Measurements from ENCODE around the gene ZNF536. TPM values are rescaled to one million over a fixed set of nuclear protein-coding genes. Genes with fewer than 3 reads are reported as not detected.

ZNF536 gene
- total RNA-seq, 1 donor from 2014 or later, result not detected

DNA sequence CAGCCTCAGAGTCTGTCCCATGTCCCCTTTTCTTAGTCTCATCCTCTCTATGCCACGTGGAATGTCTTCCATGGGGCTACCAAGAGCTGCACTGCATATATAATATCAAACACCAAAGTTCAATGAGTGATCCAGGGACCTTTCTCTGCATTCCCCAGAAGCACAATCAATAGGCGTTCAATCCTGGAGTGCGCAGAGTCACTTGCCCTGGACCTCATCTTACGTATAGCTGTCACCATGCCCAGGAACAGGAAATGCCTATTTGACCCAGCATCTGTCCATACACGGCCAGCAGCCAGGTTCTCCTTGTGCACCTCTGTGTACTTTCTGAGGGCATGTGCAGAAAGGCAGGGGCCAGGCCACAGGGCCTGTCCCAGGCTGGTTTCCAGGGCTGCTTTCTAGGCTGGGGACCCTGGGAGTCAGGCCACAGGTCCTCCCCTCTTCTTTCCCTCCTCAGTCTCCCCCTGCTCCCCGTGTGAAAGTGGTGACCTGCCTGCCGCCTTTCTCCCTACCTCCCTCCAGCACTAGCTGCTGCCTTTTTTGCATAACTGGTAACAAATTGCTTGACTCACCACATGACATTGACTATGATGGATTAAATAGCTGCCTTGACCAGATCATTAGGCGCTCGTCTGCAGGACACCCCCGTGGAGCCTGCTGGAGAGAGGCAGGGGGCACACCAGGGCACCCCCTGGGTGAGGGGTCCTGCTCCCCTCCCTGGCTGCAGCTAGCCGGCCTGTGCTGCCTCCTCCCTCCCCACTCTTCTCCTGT is 222.0 kb downstream of the ZNF536 start:
- Histone ChIP-seq H3K4me3 (ENCODE audit: low read depth, low read length) (no peak overlapping the region), H3K27me3 (ENCODE audit: control insufficient read depth, insufficient read depth, low read length) (no peaks in the 10 kb centered on the region), H3K36me3 (ENCODE audit: control insufficient read depth, insufficient read depth, low read length) (no peaks in the 10 kb centered on the region)
- DNase-seq (ENCODE audit: low read depth) (no peak), FAIRE-seq (no peak)
- TF ChIP-seq CTCF (IDR thresholded peaks at IDR 0.05; ENCODE audit: insufficient read depth, low read length, severe bottlenecking), result no peak

DNA sequence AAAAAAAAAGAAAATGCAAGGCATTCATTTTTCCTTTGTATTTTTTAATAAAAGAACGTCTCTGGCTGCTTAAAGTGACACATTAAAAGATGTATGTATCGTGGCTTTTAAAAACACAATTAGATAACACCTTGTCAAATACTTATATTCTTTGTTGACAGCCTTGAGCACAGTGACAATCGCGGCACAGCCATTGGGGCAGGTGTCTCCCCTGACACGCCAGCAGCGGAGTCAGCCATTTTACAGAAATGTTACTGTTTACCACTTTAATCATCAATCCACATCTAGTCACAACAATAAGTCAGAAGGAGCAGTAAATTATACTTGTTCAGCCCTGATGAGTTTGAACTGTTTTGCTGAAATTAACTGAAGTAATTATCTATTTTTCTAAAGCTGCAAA is 224.1 kb downstream of the ZNF536 start:
- no peak for TF ChIP-seq CTCF (IDR thresholded peaks at IDR 0.05; ENCODE audit: insufficient read depth, low read length, severe bottlenecking)
- no peak for DNase-seq (ENCODE audit: low read depth)
- Histone ChIP-seq H3K27me3 (ENCODE audit: control insufficient read depth, insufficient read depth, low read length) (no peaks in the 10 kb centered on the region), H3K4me3 (ENCODE audit: low read depth, low read length) (no peak overlapping the region), H3K36me3 (ENCODE audit: control insufficient read depth, insufficient read depth, low read length) (no peaks in the 10 kb centered on the region)
- FAIRE-seq, result no peak

DNA sequence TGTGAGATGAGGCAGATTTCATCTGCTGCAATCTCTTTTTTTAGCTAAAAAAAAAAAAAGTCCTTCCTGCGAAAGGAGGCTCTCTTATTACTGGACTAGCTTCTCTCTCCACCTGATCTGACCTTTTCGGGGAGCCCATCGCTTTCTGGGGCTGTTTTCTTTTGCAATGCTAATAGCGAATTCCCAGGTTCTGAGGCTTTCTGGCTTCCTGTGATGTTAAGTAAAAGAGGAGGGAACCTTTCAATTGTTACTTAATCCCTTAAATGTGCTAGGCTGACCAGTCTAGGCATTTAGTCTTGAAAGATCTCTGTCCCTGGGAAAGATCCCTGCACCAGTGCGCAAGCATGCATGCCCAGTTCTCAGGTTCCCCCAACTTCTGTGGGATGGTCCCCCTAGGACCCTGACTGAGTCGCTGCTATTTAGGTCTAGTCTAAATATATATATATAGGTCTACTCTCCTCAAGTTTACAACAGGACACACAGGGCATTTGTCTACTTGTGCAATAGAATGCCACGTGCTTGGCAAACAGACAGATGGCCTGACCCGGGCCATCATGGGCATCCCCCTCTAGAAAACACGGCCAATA is 224.7 kb downstream of the ZNF536 start:
- no peak for FAIRE-seq

GRCh38 chr19:30598688-30599087 is 226.5 kb downstream of the ZNF536 start:
- no peak for FAIRE-seq
- Histone ChIP-seq H3K4me3 (ENCODE audit: low read depth, low read length) (no peak overlapping the region), H3K36me3 (ENCODE audit: control insufficient read depth, insufficient read depth, low read length) (no peaks in the 10 kb centered on the region), H3K27me3 (ENCODE audit: control insufficient read depth, insufficient read depth, low read length) (no peaks in the 10 kb centered on the region)
- no peak for DNase-seq (ENCODE audit: low read depth)
- TF ChIP-seq CTCF (IDR thresholded peaks at IDR 0.05; ENCODE audit: insufficient read depth, low read length, severe bottlenecking), result no peak

More for the DNA sequence above, 224.7 kb downstream of the ZNF536 start:
- DNase-seq (ENCODE audit: low read depth), result no peak
- no peak for TF ChIP-seq CTCF (IDR thresholded peaks at IDR 0.05; ENCODE audit: insufficient read depth, low read length, severe bottlenecking)
- H3K4me3 ChIP-seq (ENCODE audit: low read depth, low read length), result no peak overlapping the region
- H3K27me3 ChIP-seq (ENCODE audit: control insufficient read depth, insufficient read depth, low read length), result no peaks in the 10 kb centered on the region
- no peaks in the 10 kb centered on the region for H3K36me3 ChIP-seq (ENCODE audit: control insufficient read depth, insufficient read depth, low read length)

DNA sequence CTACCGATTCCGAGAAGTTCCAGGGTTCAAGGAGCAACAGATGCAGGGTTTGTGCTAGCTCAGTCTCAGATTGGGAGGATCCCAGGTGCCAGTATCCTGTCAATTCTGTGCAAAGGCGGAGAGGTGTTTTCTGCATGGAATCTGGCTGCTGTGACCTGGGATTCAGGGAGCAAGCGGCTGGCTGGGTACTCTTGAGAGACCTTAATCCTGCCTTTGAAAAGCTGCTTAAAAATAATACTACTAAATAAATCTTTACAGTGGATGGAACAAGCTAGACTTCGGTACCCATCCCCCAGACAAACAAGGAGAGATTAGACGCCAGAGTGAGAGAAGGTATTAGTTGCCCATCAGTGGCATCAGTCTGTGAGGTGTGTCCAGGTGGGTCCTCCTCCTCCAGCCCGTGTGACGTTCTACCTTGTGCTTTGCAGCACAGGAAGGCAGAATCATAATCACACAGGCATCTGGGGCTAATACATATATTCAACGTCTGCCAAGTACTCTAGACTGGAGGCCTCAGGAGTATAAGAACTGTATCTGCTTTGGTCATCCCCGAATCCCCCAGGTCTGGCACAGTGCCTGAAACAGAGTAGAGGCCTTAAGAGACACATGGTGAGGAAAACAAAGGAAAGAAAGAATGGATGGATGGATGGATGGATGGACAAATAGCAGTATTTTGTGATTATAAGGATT is 230.6 kb downstream of the ZNF536 start:
- Histone ChIP-seq H3K27me3 (ENCODE audit: control insufficient read depth, insufficient read depth, low read length) (no peaks in the 10 kb centered on the region), H3K4me3 (ENCODE audit: low read depth, low read length) (no peak overlapping the region), H3K36me3 (ENCODE audit: control insufficient read depth, insufficient read depth, low read length) (no peaks in the 10 kb centered on the region)
- FAIRE-seq, result no peak
- DNase-seq (ENCODE audit: low read depth), result no peak
- no peak for TF ChIP-seq CTCF (IDR thresholded peaks at IDR 0.05; ENCODE audit: insufficient read depth, low read length, severe bottlenecking)

Measured in bronchial epithelial cell (primary cell).